OCI-LY1 (cell line): ENCODE measurements around the gene ATP9B.

Source experiments
- EZH2 ChIP-seq: fragments of 200-600 bp; sonication (generic), shearing (Covaris generic); IDR thresholded peaks from 2 replicates; pipeline ENCODE4 v1.8.0; 2017; ENCODE audit warnings: borderline replicate concordance, mixed run types, mild to moderate bottlenecking, antibody characterized with exemption, low read length, moderate library complexity, mixed read lengths
- TF ChIP-seq, protein P1 (sequence below): fragments of 200-600 bp; sonication (generic), shearing (Covaris generic); IDR thresholded peaks from 2 replicates; pipeline ENCODE4 v1.5.1; 2017; ENCODE audit warnings: mild to moderate bottlenecking, antibody characterized with exemption, low read length, moderate library complexity, mixed read lengths

- TF ChIP-seq, protein P1, sequence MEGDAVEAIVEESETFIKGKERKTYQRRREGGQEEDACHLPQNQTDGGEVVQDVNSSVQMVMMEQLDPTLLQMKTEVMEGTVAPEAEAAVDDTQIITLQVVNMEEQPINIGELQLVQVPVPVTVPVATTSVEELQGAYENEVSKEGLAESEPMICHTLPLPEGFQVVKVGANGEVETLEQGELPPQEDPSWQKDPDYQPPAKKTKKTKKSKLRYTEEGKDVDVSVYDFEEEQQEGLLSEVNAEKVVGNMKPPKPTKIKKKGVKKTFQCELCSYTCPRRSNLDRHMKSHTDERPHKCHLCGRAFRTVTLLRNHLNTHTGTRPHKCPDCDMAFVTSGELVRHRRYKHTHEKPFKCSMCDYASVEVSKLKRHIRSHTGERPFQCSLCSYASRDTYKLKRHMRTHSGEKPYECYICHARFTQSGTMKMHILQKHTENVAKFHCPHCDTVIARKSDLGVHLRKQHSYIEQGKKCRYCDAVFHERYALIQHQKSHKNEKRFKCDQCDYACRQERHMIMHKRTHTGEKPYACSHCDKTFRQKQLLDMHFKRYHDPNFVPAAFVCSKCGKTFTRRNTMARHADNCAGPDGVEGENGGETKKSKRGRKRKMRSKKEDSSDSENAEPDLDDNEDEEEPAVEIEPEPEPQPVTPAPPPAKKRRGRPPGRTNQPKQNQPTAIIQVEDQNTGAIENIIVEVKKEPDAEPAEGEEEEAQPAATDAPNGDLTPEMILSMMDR, result no peak
- TF ChIP-seq EZH2, result no peak
Measured at GRCh38 chr18:79299711-79300110, 230.5 kb downstream of the ATP9B start.
